Endodermal cell (in vitro differentiated cells): Measurements from ENCODE around the gene REEP1. TPM values are rescaled to one million over a fixed set of nuclear protein-coding genes. Genes with fewer than 3 reads are reported as not detected.

ENCODE experiments used
- DNase-seq: peaks from one replicate; pipeline ENCODE4 v3.0.0-alpha.2; 2017
- H3K27ac ChIP-seq: 2 replicates; pipeline ENCODE4 v1.5.1; 2013; ENCODE audit warnings: mild to moderate bottlenecking, low read depth, low read length, moderate library complexity
- H3K27me3 ChIP-seq: 2 replicates; pipeline ENCODE4 v1.6.1; 2013; ENCODE audit warnings: mild to moderate bottlenecking, low read length, moderate library complexity; ENCODE audit not compliant: insufficient read depth, control insufficient read depth, poor library complexity, severe bottlenecking
- H3K36me3 ChIP-seq: 2 replicates; pipeline ENCODE4 v1.7.0; 2013; ENCODE audit warnings: mild to moderate bottlenecking, low read length, moderate library complexity; ENCODE audit not compliant: control insufficient read depth, insufficient read depth
- H3K4me1 ChIP-seq: one replicate; pipeline ENCODE4 v1.7.0; 2013; ENCODE audit warnings: low read length; ENCODE audit not compliant: control insufficient read depth, insufficient read depth
- H3K4me3 ChIP-seq: 2 replicates; pipeline ENCODE4 v1.5.1; 2013; ENCODE audit warnings: mild to moderate bottlenecking, low read length, moderate library complexity
- H3K9ac ChIP-seq: 2 replicates; pipeline ENCODE4 v1.6.1; 2013; ENCODE audit warnings: mild to moderate bottlenecking, low read length, moderate library complexity; ENCODE audit not compliant: poor library complexity, severe bottlenecking; ENCODE audit errors: extremely low read depth
- H3K9me3 ChIP-seq: 2 replicates; pipeline ENCODE4 v1.6.1; 2013; ENCODE audit warnings: mild to moderate bottlenecking, low read length, moderate library complexity; ENCODE audit not compliant: control insufficient read depth
- H3K27ac Mint-ChIP-seq: 2 replicates; pipeline ENCODE4 v1.8.0; 2020; ENCODE audit warnings: mixed read lengths
- H3K27me3 Mint-ChIP-seq: 2 replicates; pipeline ENCODE4 v1.8.0; 2021; ENCODE audit warnings: mild to moderate bottlenecking, mixed read lengths; ENCODE audit not compliant: insufficient read depth
- H3K36me3 Mint-ChIP-seq: 2 replicates; pipeline ENCODE4 v1.8.0; 2020; ENCODE audit warnings: low read depth, mixed read lengths
- H3K4me1 Mint-ChIP-seq: 2 replicates; pipeline ENCODE4 v1.8.0; 2020; ENCODE audit warnings: mixed read lengths
- H3K4me3 Mint-ChIP-seq: 2 replicates; pipeline ENCODE4 v1.8.0; 2020; ENCODE audit warnings: mild to moderate bottlenecking, moderate library complexity, mixed read lengths
- H3K9me3 Mint-ChIP-seq: 2 replicates; pipeline ENCODE4 v1.8.0; 2020; ENCODE audit warnings: mild to moderate bottlenecking, mixed read lengths
- WGBS, 2 experiments: methylation state at CpG; one replicate each; pipeline versions ENCODE4 v1.1.5 to v1.1.7; 2013; ENCODE audit warnings: missing lambda C conversion rate in 2 of 2, mixed read lengths in 1 of 2; ENCODE audit not compliant: insufficient coverage in 1 of 2, insufficient read length in 1 of 2; 5-methylcytosine and 5-hydroxymethylcytosine counted together
- total RNA-seq, 2 donors: library from RNA; stranded (reverse); fragmentation: NEBNext Ultra II Directional in 1 of 2; extraction: Animal tissue kit (Norgen Biotek cat#: 25700) in 1 of 2; gene quantifications; 2 replicates in 1 of 2; 3 replicates in 1 of 2; pipeline ENCODE4 v1.2.1, GENCODE V29; 2021
- TF ChIP-seq, protein P1 (sequence below): fragments of 200-600 bp; sonication (generic); conservative IDR thresholded peaks from 2 replicates; pipeline ENCODE4 v1.5.0; 2021; ENCODE audit warnings: antibody characterized with exemption, mild to moderate bottlenecking

The REEP1 gene
- total RNA-seq, 2 donors from 2014 or later = 2.9 to 3.8 TPM

GRCh38 chr2:86234563-86235131, 102.8 kb downstream of the REEP1 start:
- Histone ChIP-seq H3K4me1 (no peaks in the 10 kb centered on the region), H3K36me3 (no peaks in the 10 kb centered on the region), H3K9ac (no peak overlapping the region), H3K4me3 (no peak overlapping the region), H3K27me3 (no peaks in the 10 kb centered on the region), H3K27ac (no peak overlapping the region), H3K9me3 (no peaks in the 10 kb centered on the region)
- Mint-ChIP-seq H3K27me3 (no peaks in the 10 kb centered on the region), H3K27ac (no peak overlapping the region), H3K4me3 (no peak overlapping the region), H3K36me3 (no peaks in the 10 kb centered on the region), H3K4me1 (peaks cover 3% of the 10 kb centered on the region), H3K9me3 (no peaks in the 10 kb centered on the region)
- 90 to 100% methylated on average over 2 to 3 of the region's 3 CpGs for WGBS, 2 experiments
- TF ChIP-seq, protein P1, sequence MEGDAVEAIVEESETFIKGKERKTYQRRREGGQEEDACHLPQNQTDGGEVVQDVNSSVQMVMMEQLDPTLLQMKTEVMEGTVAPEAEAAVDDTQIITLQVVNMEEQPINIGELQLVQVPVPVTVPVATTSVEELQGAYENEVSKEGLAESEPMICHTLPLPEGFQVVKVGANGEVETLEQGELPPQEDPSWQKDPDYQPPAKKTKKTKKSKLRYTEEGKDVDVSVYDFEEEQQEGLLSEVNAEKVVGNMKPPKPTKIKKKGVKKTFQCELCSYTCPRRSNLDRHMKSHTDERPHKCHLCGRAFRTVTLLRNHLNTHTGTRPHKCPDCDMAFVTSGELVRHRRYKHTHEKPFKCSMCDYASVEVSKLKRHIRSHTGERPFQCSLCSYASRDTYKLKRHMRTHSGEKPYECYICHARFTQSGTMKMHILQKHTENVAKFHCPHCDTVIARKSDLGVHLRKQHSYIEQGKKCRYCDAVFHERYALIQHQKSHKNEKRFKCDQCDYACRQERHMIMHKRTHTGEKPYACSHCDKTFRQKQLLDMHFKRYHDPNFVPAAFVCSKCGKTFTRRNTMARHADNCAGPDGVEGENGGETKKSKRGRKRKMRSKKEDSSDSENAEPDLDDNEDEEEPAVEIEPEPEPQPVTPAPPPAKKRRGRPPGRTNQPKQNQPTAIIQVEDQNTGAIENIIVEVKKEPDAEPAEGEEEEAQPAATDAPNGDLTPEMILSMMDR = no peak
- no peak for DNase-seq

GRCh38 chr2:86233436-86233835, 104.0 kb downstream of the REEP1 start:
- no peak for DNase-seq

DNA sequence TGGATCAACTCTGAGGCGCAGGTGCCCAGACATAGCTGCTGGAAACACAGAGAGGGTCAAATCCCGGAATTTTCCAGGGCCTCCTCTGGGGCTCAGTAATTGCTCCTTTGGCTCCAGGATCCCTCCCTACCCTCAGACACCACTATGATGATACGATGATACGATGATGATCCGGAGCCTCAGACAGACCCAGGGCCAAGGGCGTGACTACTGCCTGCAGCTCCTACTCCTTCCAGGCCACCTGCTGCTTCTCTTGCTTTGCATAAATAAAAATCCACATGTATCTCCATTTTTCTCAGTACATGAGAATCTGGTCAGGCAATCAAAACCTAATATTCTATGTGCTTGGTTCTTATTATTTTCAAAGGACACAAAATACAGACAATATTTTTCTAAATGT, 104.5 kb downstream of the REEP1 start:
- H3K36me3 Mint-ChIP-seq = no peaks in the 10 kb centered on the region
- H3K4me1 Mint-ChIP-seq = peaks cover 3% of the 10 kb centered on the region
- no peak for DNase-seq
- 82 to 93% methylated on average over 5 to 6 of the region's 6 CpGs for WGBS, 2 experiments
- H3K36me3 ChIP-seq = no peaks in the 10 kb centered on the region
- H3K27me3 Mint-ChIP-seq = no peaks in the 10 kb centered on the region
- no peak overlapping the region for H3K4me3 ChIP-seq
- H3K9me3 Mint-ChIP-seq = no peaks in the 10 kb centered on the region
- TF ChIP-seq, protein P1 = no peak
- no peaks in the 10 kb centered on the region for H3K4me1 ChIP-seq
- H3K9ac ChIP-seq = no peak overlapping the region
- no peak overlapping the region for H3K27ac Mint-ChIP-seq
- H3K27ac ChIP-seq = no peak overlapping the region
- no peak overlapping the region for H3K4me3 Mint-ChIP-seq
- H3K9me3 ChIP-seq = no peaks in the 10 kb centered on the region
- no peaks in the 10 kb centered on the region for H3K27me3 ChIP-seq

More at GRCh38 chr2:86233436-86233835, 104.0 kb downstream of the REEP1 start:
- no peak overlapping the region for H3K4me3 ChIP-seq
- no peaks in the 10 kb centered on the region for H3K4me1 ChIP-seq
- Mint-ChIP-seq H3K4me3 (no peak overlapping the region), H3K4me1 (peaks cover 3% of the 10 kb centered on the region), H3K27ac (no peak overlapping the region), H3K36me3 (no peaks in the 10 kb centered on the region), H3K27me3 (no peaks in the 10 kb centered on the region), H3K9me3 (no peaks in the 10 kb centered on the region)
- H3K27ac ChIP-seq = no peak overlapping the region
- TF ChIP-seq, protein P1 = no peak
- no peaks in the 10 kb centered on the region for H3K27me3 ChIP-seq
- no peaks in the 10 kb centered on the region for H3K36me3 ChIP-seq
- H3K9ac ChIP-seq = no peak overlapping the region
- WGBS, 2 experiments = 41 to 70% methylated on average over 1 to 4 of the region's 4 CpGs
- no peaks in the 10 kb centered on the region for H3K9me3 ChIP-seq
